PC-3 (cell line): ENCODE measurements around the gene UGT1A3. TPM values are rescaled to one million over a fixed set of nuclear protein-coding genes. Genes with fewer than 3 reads are reported as not detected.

Experiments used
- ATAC-seq: fragments of 200-7000 bp; cut with Tn5 transposase; 2 replicates; pipeline ENCODE4 v1.9.1; 2020; ENCODE audit warnings: mild to moderate bottlenecking, moderate library complexity
- BruUV-seq: library from RNA; stranded (reverse); fragments of 400-500 nt; replicated peaks from 2 replicates; lab custom pipeline; 2021; lab: Mats Ljungman, UMichigan
- CTCF ChIA-PET: fragments of 300-600 bp; sonication (Branson Sonifier 250); formaldehyde crosslinking; loops from one replicate; lab custom pipeline; 2022; ENCODE audit warnings: antibody characterized with exemption; lab: Charles Lee
- POLR2A ChIA-PET: fragments of 300-600 bp; sonication (Branson Sonifier 250); formaldehyde crosslinking; loops from one replicate; lab custom pipeline; 2022; ENCODE audit warnings: antibody characterized with exemption; ENCODE audit not compliant: unreplicated experiment; lab: Charles Lee
- DNase-seq: peaks from one replicate; pipeline ENCODE4 v3.0.0-alpha.2; 2015
- H2AFZ ChIP-seq: fragments of 300-600 bp; sonication (generic); 2 replicates; pipeline ENCODE4 v1.6.0; 2016; ENCODE audit warnings: antibody characterized with exemption, low read length
- H3F3A ChIP-seq: fragments of 300-600 bp; sonication (generic); one replicate; pipeline ENCODE4 v1.6.0; 2017; ENCODE audit warnings: antibody characterized with exemption, low read length, control low read depth, mild to moderate bottlenecking; ENCODE audit not compliant: unreplicated experiment
- H3K27ac ChIP-seq: fragments of 300-600 bp; sonication (generic); 2 replicates; pipeline ENCODE4 v1.5.1; 2016; ENCODE audit warnings: mild to moderate bottlenecking, low read length
- H3K27me3 ChIP-seq: fragments of 300-600 bp; sonication (generic); 2 replicates; pipeline ENCODE4 v1.6.1; 2016; ENCODE audit warnings: low read length, mixed read lengths
- H3K36me3 ChIP-seq: fragments of 300-600 bp; sonication (generic); 2 replicates; pipeline ENCODE4 v1.6.1; 2016; ENCODE audit warnings: low read depth, mixed run types, low read length, mixed read lengths
- H3K4me1 ChIP-seq: fragments of 300-600 bp; sonication (generic); 2 replicates; pipeline ENCODE4 v1.5.1; 2016; ENCODE audit warnings: low read length; ENCODE audit not compliant: insufficient read depth
- H3K4me2 ChIP-seq: fragments of 300-600 bp; sonication (generic); 2 replicates; pipeline ENCODE4 v1.6.0; 2016; ENCODE audit warnings: low read length
- H3K4me3 ChIP-seq: fragments of 300-600 bp; sonication (generic); 2 replicates; pipeline ENCODE4 v1.5.1; 2016; ENCODE audit warnings: mild to moderate bottlenecking, low read length, mixed read lengths
- H3K79me2 ChIP-seq: fragments of 300-600 bp; sonication (generic); 2 replicates; pipeline ENCODE4 v1.6.1; 2017; ENCODE audit warnings: low read length, mixed read lengths
- H3K9ac ChIP-seq: fragments of 300-600 bp; sonication (generic); 2 replicates; pipeline ENCODE4 v1.6.0; 2016; ENCODE audit warnings: mild to moderate bottlenecking, low read length
- H3K9me2 ChIP-seq: fragments of 300-600 bp; sonication (generic); replicated peaks from 2 replicates; pipeline ENCODE4 v1.6.1; 2016; ENCODE audit warnings: mixed run types, low read length, mixed read lengths
- H3K9me3 ChIP-seq: fragments of 300-600 bp; sonication (generic); 2 replicates; pipeline ENCODE4 v1.6.1; 2016; ENCODE audit warnings: low read length, mixed read lengths
- H4K20me1 ChIP-seq: fragments of 300-600 bp; sonication (generic); 2 replicates; pipeline ENCODE4 v1.6.1; 2016; ENCODE audit warnings: low read length, mixed read lengths
- CTCF ChIP-seq: fragments of 300-600 bp; sonication (generic); conservative IDR thresholded peaks from 2 replicates; pipeline ENCODE4 v1.5.1; 2017; ENCODE audit warnings: antibody characterized with exemption, low read depth, mild to moderate bottlenecking, low read length
- EZH2 ChIP-seq: fragments of 300-600 bp; sonication (generic); IDR thresholded peaks from one replicate; pipeline ENCODE4 v1.6.1; 2017; ENCODE audit warnings: antibody characterized with exemption, mild to moderate bottlenecking, low read length; ENCODE audit not compliant: unreplicated experiment
- EZH2phosphoT487 ChIP-seq: fragments of 300-600 bp; sonication (generic); IDR thresholded peaks from 2 replicates; pipeline ENCODE4 v1.6.1; 2018; ENCODE audit warnings: mild to moderate bottlenecking, antibody characterized with exemption, low read length, borderline replicate concordance
- intact Hi-C: fragments of 100-400 bp; cut with micrococcal nuclease; formaldehyde crosslinking; loops from 2 replicates; pipeline ENCODE4 v1.9.0; 2023
- total RNA-seq: library from RNA; depleted of rRNA; stranded (reverse); fragments of >200 nt; gene quantifications from 2 replicates; pipeline ENCODE4 v1.2.3, GENCODE V29; 2014

UGT1A3 gene
- total RNA-seq, 1 experiment from 2014 or later: not detected

GRCh38 chr2:233691443-233692433, 37.1 kb upstream of the UGT1A3 start:
- H3K4me1 ChIP-seq: peaks cover 38% of the 10 kb centered on the region
- TF ChIP-seq EZH2phosphoT487 (no peak), CTCF (no peak), EZH2 (no peak)
- H3K4me3 ChIP-seq: no peak overlapping the region
- no peak overlapping the region for H2AFZ ChIP-seq
- DNase-seq (peak; percentile 21), ATAC-seq (no peak)
- intact Hi-C loops: loop anchor here (2.0 kb wide), 1 partner anchor 15 kb away; no protein-coding TSS in a partner anchor
- ChIA-PET CTCF (no interaction called here), POLR2A (no interaction called here)
- no peaks in the 10 kb centered on the region for H3K9me3 ChIP-seq
- H3K27ac ChIP-seq: peak overlapping the region; percentile 73
- no TSS peak for BruUV-seq
- H4K20me1 ChIP-seq: no peaks in the 10 kb centered on the region
- no peaks in the 10 kb centered on the region for H3F3A ChIP-seq
- H3K9ac ChIP-seq: no peak overlapping the region
- no peaks in the 10 kb centered on the region for H3K9me2 ChIP-seq
- H3K36me3 ChIP-seq: no peaks in the 10 kb centered on the region
- H3K27me3 ChIP-seq: no peaks in the 10 kb centered on the region
- H3K4me2 ChIP-seq: peak overlapping the region; percentile 63; the same call in 1 of the 2 replicates
- H3K79me2 ChIP-seq: no peaks in the 10 kb centered on the region

- no peak within 1 kb of the TSS for H2AFZ ChIP-seq
- POLR2A ChIA-PET: no interaction called here
Measured at GRCh38 chr2:233692648-233693047, 36.2 kb upstream of the UGT1A3 start, which contains the start of gene UGT1A6. Gene UGT1A6 (plus strand): TSS chr2:233692890. CDS start chr2:233693005, 115 bp downstream.

More at GRCh38 chr2:233692648-233693047, 36.2 kb upstream of the UGT1A3 start, which contains the start of gene UGT1A6:
- H3K27ac ChIP-seq: no peak within 1 kb of the TSS
- no peaks in the 10 kb centered on the region for H3K79me2 ChIP-seq
- no peaks in the 10 kb centered on the region for H3F3A ChIP-seq
- intact Hi-C loops: no loop called here
- peaks cover 38% of the 10 kb centered on the region for H3K4me1 ChIP-seq
- H3K9ac ChIP-seq: no peak within 1 kb of the TSS
- TF ChIP-seq EZH2phosphoT487 (no peak), EZH2 (no peak), CTCF (no peak)
- H3K9me2 ChIP-seq: no peaks in the 10 kb centered on the region
- no peaks in the 10 kb centered on the region for H4K20me1 ChIP-seq
- DNase-seq (no peak), ATAC-seq (no peak)
- H3K4me2 ChIP-seq: no peak within 1 kb of the TSS
- BruUV-seq: no TSS peak
- CTCF ChIA-PET: no interaction called here
- no peaks in the 10 kb centered on the region for H3K27me3 ChIP-seq
- H3K36me3 ChIP-seq: no peaks in the 10 kb centered on the region
- H3K4me3 ChIP-seq: no peak within 1 kb of the TSS
- H3K9me3 ChIP-seq: no peaks in the 10 kb centered on the region
